Ammon's horn (tissue), 1 donor: ENCODE data around the gene RYR1.
"Not testable (repeated sequence)": the region's sequence is repeated elsewhere in the genome, so short reads cannot be mapped to it uniquely, and the experiment has no call there.

Experiments used
- DNase-seq: peaks from one replicate; pipeline ENCODE4 v3.0.0-alpha.2; 2016; ENCODE audit warnings: low spot score

Gene RYR1

GRCh38 chr19:38457690-38458405, 24.4 kb downstream of the RYR1 start:
- no peak for DNase-seq

- DNase-seq: no peak
Measured at GRCh38 chr19:38458991-38459390, 25.5 kb downstream of the RYR1 start.

GRCh38 chr19:38463365-38463764, 29.9 kb downstream of the RYR1 start:
- DNase-seq: no peak

GRCh38 chr19:38464421-38465082, 31.1 kb downstream of the RYR1 start:
- DNase-seq: no peak

- DNase-seq: no peak
Measured at GRCh38 chr19:38466050-38466449, 32.6 kb downstream of the RYR1 start.

- no peak for DNase-seq
Measured at GRCh38 chr19:38467541-38468525, 34.3 kb downstream of the RYR1 start.

- DNase-seq: no peak
Measured at GRCh38 chr19:38469151-38469550, 35.7 kb downstream of the RYR1 start.

- DNase-seq: no peak
Measured at GRCh38 chr19:38470788-38471480, 37.4 kb downstream of the RYR1 start.

- not testable (repeated sequence) for DNase-seq
Measured at GRCh38 chr19:38472725-38473124, 39.2 kb downstream of the RYR1 start.

GRCh38 chr19:38473201-38473600, 39.7 kb downstream of the RYR1 start:
- no peak for DNase-seq

- DNase-seq: no peak
Measured at GRCh38 chr19:38475176-38475575, 41.7 kb downstream of the RYR1 start.

- DNase-seq: no peak
Measured at GRCh38 chr19:38478273-38478971, 44.9 kb downstream of the RYR1 start.

GRCh38 chr19:38482496-38482895, 49.0 kb downstream of the RYR1 start:
- DNase-seq: no peak

GRCh38 chr19:38483016-38483630, 49.6 kb downstream of the RYR1 start:
- DNase-seq: no peak

- no peak for DNase-seq
Measured at GRCh38 chr19:38484747-38485146, 51.3 kb downstream of the RYR1 start.

GRCh38 chr19:38485541-38486285, 52.2 kb downstream of the RYR1 start:
- no peak for DNase-seq

GRCh38 chr19:38486731-38487336, 53.3 kb downstream of the RYR1 start:
- no peak for DNase-seq

- DNase-seq: no peak
Measured at GRCh38 chr19:38488096-38488495, 54.6 kb downstream of the RYR1 start.

- no peak for DNase-seq
Measured at GRCh38 chr19:38488776-38489481, 55.4 kb downstream of the RYR1 start.
